NCI-H2029 (cell line): Measurements from ENCODE around the gene BEX5.
"Not testable (repeated sequence)": the region's sequence is repeated elsewhere in the genome, so short reads cannot be mapped to it uniquely, and the experiment has no call there.

Source experiments
- DNase-seq: peaks from one replicate; lab custom pipeline; 2025; lab: John Stamatoyannopoulos, UW

Gene BEX5

DNA sequence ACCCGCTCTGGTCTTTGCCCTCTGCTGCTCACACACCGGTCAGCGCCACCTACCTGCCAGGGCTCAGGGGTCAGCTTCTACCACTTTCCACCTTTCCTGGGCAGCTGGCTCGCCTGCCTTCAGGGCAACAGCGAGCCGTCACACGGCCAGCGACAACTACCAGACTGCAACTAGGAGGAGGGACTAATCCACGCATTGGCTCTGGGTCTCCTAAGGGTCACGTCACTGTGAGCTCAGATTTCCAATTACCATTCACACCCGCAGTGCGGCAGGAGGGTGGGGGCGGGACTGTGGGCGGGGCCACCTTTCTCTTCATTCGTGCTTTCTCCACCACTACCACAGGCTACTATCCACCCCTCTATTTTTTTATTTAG lies at the start of gene BEX5:
TSS of gene BEX5 (minus strand) at position 172 of the 374 bp plus-strand sequence. CDS start 1,712 bp downstream, outside the sequence.
- DNase-seq, result peak; percentile 54

DNA sequence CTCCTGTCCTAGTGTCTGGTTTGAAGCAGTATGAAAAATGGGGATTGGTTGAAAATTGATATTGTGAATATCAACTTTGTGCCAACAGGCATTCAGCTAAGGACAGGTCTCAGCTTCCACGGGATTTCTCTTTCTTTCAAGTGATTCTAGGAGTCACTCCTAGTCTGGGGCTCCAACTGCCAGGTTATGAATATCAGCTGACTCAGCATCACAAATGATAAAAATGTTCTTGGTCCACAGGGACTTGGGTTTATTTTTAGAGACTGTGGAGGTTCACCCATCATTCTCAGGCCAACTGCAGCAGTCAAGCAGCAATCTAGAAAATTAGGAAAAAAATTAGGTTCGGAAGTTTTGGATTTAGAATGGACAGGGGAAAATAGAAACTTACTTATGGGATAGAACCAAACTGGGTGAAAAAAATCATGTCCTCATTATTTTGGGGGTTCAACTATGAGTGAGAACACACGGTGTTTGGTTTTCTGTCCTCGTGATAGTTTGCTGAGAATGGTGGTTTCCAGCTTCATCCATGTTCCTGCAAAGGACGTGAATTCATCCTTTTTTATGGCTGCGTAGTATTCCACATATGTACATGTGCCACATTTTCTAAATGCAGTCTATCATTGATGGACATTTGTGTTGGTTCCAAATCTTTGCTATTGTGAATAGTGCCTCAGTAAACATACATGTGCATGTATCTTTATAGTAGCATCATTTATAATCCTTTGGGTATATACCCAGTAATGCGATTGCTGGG lies 30.4 kb upstream of the BEX5 start:
- no peak for DNase-seq

DNA sequence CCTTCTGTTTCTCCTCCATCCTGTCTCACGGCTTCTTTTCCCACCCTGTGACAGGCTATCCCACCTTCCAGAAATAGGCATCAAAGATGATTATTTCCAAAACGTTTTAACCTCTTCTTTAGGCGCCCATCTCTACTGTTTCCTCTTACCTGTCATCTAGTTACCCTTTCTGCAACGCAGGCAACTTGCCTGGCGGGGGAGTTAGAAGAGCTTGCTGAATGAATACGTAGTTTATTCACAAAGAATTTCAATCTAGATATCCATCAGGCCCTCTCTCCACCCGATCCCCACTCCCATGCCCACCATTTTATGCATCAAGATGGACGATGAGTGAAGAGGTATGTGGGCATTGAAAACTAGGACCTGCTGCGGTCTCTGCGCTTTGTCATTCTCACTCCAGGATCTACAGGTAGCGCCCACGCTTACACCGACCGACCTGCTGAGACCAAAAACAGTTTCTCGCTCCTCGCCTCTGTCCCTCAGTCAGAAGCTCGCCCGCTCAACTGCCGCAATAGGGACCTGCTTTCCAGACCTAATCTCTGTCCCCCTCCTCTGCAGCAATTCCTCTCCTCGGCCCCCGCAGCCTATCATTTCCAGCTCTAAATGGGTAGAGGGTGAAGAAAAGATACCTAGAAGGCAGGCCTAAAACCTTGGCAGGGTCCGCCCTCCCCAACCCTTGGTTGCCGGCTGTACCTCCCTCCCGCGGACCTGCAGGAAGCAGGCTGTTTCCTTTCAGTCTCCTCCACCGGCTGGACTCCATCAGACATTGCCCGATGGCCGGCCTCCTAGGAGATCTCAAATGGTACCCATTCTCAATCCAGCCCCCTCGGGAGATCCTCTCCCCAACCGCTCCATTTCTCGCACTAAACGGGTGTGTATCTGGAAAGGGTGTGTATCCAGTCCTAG lies 624 bp downstream of the BEX5 start:
- DNase-seq, result no peak

DNA sequence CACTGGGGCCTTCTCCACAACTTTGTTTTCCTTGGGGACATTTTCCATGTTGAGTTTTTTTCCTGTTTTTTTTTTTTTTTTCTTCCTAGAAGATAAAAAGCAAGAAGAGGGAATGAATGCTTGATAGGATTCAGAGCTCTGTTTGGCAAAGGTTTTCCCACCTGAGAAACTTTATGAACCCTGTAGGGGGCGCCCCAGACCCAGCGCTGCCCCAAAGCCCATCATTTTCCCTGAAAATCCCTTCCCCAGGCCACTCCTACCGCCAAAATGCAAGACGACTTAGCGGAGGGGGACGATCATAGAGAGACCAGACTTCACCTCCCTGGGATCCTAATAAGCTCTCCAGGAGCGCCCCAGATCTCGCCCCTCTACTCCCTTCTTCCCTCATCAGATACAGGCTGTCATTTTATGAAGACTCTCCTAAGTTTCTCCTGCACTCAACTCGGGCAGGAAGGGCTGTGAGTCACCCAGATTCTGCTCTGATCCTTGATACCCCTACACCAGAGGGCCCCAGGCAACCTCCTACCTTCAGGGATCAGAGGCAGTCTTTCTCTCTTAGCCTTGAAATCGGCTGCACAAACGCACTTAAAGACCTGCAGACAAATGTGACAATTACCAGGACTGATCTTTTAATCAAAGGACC lies 1.4 kb downstream of the BEX5 start:
- DNase-seq, result no peak

DNA sequence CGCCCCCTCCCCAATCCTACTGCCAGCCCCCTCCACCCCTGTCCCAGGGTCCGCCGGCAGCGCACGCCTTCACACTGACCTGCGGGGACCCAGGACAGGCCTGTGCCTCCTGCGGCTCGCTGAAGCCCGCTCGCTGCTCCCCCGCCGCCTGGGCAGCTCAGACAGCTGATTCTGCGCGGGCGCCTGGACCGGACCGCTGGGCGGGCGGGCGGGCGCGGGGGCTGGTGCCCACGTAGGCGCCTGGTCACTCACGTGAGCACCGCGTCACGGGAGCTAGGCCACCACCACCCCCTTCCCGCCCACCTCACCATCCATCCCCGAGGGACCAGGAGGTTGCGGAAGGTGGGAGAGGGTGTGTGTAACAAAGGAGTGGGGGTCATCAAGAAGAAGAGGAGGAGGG lies 13.5 kb downstream of the BEX5 start, which contains the start of gene TCEAL6:
TSS of gene TCEAL6 (minus strand) at position 208 of the 400 bp plus-strand sequence.
- DNase-seq, result not testable (repeated sequence)

DNA sequence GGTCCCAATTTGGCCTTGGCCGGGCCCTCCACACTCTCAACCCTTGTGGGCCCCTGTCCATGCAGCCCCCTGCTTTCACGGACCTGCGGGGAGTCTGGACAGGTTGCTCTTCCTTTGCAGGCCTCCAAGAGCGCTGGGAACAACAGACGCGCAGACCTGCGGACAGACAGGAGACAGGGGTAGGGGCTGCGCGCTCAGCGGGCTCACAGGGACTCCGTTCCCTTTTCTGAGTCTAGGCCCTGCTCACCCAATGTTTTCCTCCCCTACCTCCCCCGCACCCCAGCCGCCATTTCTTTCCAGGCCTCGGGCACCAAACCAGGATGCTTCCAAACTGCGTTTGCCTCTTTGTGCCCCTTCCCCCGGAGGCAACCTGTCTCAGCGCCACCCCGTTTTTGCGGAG lies 14.1 kb downstream of the BEX5 start:
- not testable (repeated sequence) for DNase-seq

DNA sequence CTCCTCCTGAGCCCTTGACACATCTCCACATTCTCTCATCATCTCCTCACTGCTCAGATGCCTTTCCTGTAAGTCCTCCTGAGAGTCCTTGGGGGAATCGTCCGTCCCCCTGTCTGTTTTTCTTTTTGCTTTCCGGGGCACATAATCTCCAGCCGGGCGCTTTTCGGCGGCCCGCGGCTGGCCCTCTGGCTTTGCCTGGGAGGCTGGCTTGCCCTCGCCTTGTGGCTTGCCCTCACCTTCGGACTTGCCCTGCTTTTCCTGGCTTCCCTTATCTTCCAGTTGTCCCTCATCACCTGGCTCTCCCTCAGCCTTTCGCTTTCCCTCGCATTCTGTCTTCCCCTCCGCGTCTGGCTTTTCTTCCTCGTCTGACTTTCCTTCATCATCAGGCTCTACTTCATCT lies 14.9 kb downstream of the BEX5 start:
- not testable (repeated sequence) for DNase-seq

DNA sequence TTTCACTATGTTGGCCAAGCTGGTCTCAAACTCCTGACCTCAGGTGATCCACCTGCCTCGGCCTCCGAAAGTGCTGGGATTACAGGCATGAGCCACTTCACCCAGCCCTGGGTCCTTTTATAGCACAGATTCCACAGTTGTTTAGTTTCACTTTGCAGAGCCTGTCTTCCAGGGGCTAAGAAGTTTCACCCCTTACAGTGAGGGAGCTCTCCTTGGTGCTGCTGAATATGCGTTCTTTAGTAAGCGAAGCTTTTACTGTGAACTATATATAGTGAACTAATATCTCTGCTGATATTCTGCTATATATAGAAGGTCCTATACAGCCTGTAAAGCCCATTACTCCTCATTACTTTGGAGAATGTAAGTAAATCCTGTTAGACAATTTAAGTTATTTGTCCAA lies 17.7 kb downstream of the BEX5 start:
- no peak for DNase-seq

DNA sequence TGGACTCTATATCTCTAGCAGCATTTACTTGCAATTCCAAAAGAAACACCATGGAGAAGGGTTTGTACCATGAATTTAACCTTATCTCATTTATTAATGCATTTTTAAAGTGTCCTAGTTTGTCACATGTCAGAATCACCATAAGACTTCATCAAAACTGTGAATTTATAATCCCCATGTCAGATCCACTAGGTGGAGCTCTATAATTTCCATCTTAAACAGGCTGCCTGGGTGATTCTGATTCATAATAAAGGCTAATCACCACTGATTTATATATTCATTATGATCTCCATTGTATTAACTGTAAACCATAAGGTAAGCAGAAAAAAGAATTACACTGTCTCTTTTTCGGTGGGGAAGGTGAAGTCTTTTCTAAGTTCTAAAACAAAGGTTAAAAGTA lies 26.3 kb downstream of the BEX5 start:
- DNase-seq, result no peak

DNA sequence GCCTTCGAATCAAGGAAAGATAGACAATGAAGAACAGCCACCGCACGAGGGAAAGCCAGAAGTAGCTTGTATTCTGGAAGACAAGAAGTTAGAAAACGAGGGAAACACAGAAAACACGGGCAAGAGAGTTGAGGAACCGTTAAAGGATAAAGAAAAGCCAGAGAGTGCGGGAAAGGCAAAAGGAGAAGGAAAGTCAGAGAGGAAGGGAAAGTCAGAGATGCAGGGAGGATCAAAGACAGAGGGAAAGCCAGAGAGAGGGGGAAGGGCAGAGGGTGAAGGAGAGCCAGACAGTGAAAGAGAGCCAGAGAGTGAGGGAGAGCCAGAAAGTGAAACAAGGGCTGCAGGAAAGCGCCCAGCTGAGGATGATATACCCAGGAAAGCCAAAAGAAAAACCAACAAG lies 28.9 kb downstream of the BEX5 start:
- DNase-seq, result no peak

DNA sequence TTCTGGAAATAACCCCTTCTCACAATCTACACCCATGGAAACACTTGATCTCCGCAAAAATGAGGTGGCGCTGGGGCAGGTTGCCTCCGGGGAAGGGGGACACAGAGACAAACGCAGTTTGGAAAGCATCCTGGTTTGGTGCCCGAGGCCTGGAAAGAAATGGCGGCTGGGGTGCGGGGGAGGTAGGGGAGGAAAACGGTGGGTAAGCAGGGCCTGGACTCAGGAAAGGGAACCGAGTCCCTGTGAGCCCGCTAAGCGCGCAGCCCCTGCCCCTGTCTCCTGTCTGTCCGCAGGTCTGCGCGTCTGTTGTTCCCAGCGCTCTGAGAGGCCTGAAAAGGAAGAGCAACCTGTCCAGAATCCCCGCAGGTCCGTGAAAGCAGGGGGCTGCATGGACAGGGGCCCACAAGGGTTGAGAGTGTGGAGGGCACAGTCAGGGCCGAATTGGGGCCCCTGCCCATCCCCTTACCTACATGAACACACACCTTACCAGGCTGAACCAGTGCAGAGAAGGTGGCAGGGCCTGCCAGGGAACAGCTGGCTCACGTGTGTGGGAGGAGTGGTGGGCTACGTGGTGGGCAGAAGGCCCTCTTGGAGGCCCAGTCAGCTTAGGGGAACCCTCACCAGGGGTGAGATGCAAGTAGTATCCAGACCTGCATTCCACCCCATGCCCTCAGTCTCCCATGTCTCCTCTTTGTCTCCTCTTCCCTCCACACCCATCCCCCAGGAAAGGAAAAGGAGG lies 29.5 kb downstream of the BEX5 start:
- DNase-seq, result not testable (repeated sequence)

DNA sequence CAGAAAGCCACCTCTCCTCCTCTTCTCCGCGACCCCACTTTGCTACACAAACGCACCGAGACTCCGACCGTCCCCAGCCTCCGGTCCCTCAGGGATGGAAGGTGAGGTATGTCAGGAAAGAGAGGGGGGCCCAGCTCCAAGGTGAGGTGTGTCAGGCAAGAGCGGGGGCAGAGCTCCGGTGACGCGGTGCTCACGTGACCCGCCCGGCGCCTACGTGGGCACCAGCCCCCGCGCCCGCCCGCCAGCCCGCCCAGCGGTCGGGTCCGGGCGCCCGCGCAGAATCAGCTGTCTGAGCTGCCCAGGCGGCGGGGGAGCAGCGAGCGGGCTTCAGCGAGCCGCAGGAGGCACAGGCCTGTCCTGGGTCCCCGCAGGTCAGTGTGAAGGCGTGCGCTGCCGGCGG lies 30.3 kb downstream of the BEX5 start, which contains the start of gene TCEAL2:
TSS of gene TCEAL2 (plus strand) at position 244 of the 400 bp plus-strand sequence. CDS start 1,152 bp downstream, outside the sequence.
- not testable (repeated sequence) for DNase-seq

DNA sequence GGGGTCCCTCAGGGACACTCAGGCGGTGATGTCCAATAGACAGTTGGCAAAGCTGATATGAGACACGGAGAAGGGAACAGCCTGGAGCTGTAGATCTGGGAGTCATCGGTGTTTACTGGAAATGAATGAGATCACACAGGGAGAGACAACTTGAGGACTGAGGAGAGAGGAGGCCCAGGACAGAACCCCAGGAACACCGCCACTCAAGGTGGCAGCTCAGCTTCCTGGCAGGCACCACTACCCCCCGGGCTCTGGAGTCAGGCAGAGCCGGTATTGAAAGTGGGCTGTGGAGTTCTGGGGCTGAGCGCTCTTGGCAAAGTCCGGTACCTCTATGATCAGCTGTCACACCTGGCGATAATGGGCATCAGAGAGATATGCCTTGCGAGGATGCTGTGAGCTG lies 30.8 kb downstream of the BEX5 start:
- not testable (repeated sequence) for DNase-seq

DNA sequence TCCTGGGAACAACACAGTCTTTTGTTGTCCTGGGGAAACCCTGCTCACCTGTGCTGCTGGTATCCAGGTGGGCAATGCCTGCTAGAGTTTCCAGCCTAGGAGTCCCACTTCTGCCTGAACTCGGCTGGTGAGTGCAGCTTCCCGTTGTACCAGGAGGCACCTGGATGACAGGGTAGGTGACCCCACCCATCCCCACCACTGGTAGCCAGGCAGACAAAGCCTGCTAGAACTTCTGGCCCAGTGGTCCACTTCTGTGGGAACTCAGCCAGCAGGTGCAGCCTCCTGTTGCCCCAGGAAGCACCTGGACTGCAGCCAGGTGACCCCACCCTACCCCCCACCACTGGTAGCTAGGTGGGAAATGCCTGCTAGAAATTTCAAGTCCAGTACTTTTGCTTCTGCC lies 40.0 kb downstream of the BEX5 start:
- no peak for DNase-seq

DNA sequence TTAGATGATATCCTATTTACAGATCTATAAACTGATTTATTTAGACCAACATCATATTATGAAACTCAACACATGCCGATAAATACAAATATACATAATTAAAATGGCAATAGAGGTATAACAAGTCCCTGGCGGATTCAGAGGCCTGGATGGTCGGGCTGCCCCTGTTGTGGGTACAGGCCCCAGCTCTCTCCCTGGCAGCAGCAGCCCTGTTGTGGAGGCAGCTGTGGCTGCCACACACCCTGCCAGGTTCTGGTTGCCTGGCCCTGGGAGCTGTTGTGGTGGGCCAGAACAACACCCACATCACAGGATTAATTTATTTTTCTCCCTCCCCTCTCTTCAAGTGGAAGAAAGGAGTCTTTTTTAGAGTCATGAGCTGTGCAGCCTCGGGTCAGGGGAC lies 42.4 kb downstream of the BEX5 start:
- DNase-seq, result no peak
